Loucy (cell line): ENCODE results near the gene STAT5A.

Experiments used
- H2AFZ ChIP-seq: fragments of 200-600 bp; sonication (generic); 2 replicates; pipeline ENCODE4 v1.6.0; 2016; ENCODE audit warnings: antibody characterized with exemption, mild to moderate bottlenecking, low read length, moderate library complexity
- H3F3A ChIP-seq: fragments of 200-600 bp; 2 replicates; pipeline ENCODE4 v1.6.0; 2016; ENCODE audit warnings: antibody characterized with exemption, low read depth, mild to moderate bottlenecking
- H3K27me3 ChIP-seq: fragments of 200-600 bp; sonication (generic); 2 replicates; pipeline ENCODE4 v1.6.1; 2014; ENCODE audit warnings: low read length, mild to moderate bottlenecking; ENCODE audit not compliant: insufficient read depth, poor library complexity, severe bottlenecking
- H3K36me3 ChIP-seq: fragments of 200-600 bp; sonication (generic); 2 replicates; pipeline ENCODE4 v1.6.1; 2016; ENCODE audit warnings: low read length; ENCODE audit not compliant: insufficient read depth
- H3K4me1 ChIP-seq: fragments of 200-600 bp; sonication (generic); 2 replicates; pipeline ENCODE4 v1.5.1; 2014; ENCODE audit warnings: low read length, mild to moderate bottlenecking; ENCODE audit not compliant: insufficient read depth, poor library complexity, severe bottlenecking
- H3K4me2 ChIP-seq: fragments of 200-600 bp; sonication (generic); 2 replicates; pipeline ENCODE4 v1.6.0; 2014; ENCODE audit warnings: antibody characterized with exemption, low read length, low read depth, mild to moderate bottlenecking; ENCODE audit not compliant: poor library complexity, severe bottlenecking
- H3K4me3 ChIP-seq: fragments of 200-600 bp; sonication (generic); 2 replicates; pipeline ENCODE4 v1.5.1; 2014; ENCODE audit warnings: low read length, mild to moderate bottlenecking, mixed read lengths; ENCODE audit not compliant: poor library complexity, severe bottlenecking
- H3K79me2 ChIP-seq: fragments of 200-600 bp; sonication (generic); 2 replicates; pipeline ENCODE4 v1.6.1; 2014; ENCODE audit warnings: low read length; ENCODE audit not compliant: insufficient read depth
- H3K9ac ChIP-seq: fragments of 200-600 bp; sonication (generic); 2 replicates; pipeline ENCODE4 v1.6.0; 2014; ENCODE audit warnings: mild to moderate bottlenecking, low read depth, low read length, moderate library complexity; ENCODE audit not compliant: poor library complexity, severe bottlenecking
- H3K9me2 ChIP-seq: fragments of 200-600 bp; sonication (generic); replicated peaks from 2 replicates; pipeline ENCODE4 v1.6.1; 2016; ENCODE audit warnings: low read depth, low read length, mixed read lengths
- H3K9me3 ChIP-seq: fragments of 200-600 bp; sonication (generic); 2 replicates; pipeline ENCODE4 v1.6.1; 2014; ENCODE audit warnings: mild to moderate bottlenecking, antibody characterized with exemption, low read length, low read depth; ENCODE audit not compliant: insufficient read depth
- H4K20me1 ChIP-seq: fragments of 200-600 bp; sonication (generic); 2 replicates; pipeline ENCODE4 v1.6.0; 2014; ENCODE audit warnings: antibody characterized with exemption, low read length, mild to moderate bottlenecking; ENCODE audit not compliant: insufficient read depth, poor library complexity, severe bottlenecking
- EZH2phosphoT487 ChIP-seq: fragments of 200-600 bp; IDR thresholded peaks from 2 replicates; pipeline ENCODE4 v1.6.1; 2018; ENCODE audit warnings: antibody characterized with exemption, mild to moderate bottlenecking, moderate library complexity, borderline replicate concordance
- TF ChIP-seq, protein P1 (sequence below): fragments of 200-600 bp; sonication (generic); conservative IDR thresholded peaks from 2 replicates; pipeline ENCODE4 v1.5.1; 2014; ENCODE audit warnings: mild to moderate bottlenecking, antibody characterized with exemption, low read length

STAT5A gene

DNA sequence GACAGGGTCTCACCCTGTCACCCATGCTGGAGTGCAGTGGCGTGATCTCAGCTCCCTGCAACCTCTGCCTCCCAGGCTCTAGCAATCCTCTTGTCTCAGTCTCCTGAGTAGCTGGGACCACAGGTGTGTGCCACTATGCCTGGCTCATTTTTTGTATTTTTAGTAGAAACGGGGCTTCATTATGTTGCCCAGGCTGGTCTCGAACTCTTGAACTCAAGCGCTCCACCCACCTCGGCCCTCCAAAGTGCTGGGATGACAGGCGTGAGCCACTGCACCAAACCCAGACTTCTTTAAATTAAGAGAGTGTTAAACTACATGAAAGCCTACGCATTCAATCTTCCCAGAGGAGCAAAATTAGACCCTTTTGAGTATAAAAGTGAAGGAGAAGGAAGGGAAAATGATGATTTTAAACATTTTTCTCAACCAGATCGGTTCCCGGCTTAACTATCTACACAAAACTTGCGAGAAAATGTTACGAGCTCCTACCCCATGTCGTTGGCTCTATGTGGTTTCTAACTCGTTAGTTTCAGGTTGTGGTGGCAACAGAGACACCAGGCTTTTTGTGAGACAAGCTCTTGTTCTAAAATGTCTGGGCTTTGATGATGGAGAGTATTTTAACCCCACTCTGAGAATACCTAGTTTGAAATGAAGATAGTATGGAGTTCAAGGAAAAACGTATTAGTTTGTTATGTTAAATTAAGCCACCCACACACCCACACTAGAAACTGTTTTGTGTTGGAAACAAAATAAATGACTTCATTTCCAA, 38.4 kb upstream of the STAT5A start:
- peaks cover 37% of the 10 kb centered on the region for H3K4me1 ChIP-seq
- H3K9me3 ChIP-seq, result no peaks in the 10 kb centered on the region
- H3K36me3 ChIP-seq, result peaks cover 4% of the 10 kb centered on the region; the same call in 1 of the 2 replicates
- no peak overlapping the region for H2AFZ ChIP-seq
- H3K4me3 ChIP-seq, result peak overlapping the region; percentile 68
- TF ChIP-seq EZH2phosphoT487, result no peak
- TF ChIP-seq, protein P1, sequence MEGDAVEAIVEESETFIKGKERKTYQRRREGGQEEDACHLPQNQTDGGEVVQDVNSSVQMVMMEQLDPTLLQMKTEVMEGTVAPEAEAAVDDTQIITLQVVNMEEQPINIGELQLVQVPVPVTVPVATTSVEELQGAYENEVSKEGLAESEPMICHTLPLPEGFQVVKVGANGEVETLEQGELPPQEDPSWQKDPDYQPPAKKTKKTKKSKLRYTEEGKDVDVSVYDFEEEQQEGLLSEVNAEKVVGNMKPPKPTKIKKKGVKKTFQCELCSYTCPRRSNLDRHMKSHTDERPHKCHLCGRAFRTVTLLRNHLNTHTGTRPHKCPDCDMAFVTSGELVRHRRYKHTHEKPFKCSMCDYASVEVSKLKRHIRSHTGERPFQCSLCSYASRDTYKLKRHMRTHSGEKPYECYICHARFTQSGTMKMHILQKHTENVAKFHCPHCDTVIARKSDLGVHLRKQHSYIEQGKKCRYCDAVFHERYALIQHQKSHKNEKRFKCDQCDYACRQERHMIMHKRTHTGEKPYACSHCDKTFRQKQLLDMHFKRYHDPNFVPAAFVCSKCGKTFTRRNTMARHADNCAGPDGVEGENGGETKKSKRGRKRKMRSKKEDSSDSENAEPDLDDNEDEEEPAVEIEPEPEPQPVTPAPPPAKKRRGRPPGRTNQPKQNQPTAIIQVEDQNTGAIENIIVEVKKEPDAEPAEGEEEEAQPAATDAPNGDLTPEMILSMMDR, result no peak
- no peaks in the 10 kb centered on the region for H3K27me3 ChIP-seq
- H4K20me1 ChIP-seq, result peaks cover 50% of the 10 kb centered on the region
- peaks cover 7% of the 10 kb centered on the region; the same call in 1 of the 2 replicates for H3F3A ChIP-seq
- peak overlapping the region; percentile 71 for H3K9ac ChIP-seq
- no peaks in the 10 kb centered on the region for H3K9me2 ChIP-seq
- peaks cover 94% of the 10 kb centered on the region for H3K79me2 ChIP-seq
- H3K4me2 ChIP-seq, result peak overlapping the region; percentile 74

DNA sequence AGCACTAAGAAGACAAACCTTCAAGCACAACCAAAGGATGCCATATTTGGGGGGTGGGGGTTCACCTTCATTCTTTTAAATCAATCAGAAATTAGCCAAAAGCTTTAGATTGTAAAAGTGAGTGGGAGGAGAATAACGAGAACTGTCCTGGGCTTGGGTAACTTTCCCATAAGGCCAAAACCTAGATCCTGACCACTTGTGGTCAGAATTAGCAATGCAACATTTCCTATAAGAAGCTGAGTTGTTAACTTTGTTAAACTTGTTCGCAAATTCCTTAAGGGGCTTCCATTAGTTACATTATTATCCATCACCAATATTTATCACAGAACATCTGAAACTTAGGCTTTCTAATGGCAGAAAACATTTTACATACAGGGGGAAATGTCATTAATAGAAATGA, 37.2 kb upstream of the STAT5A start:
- Histone ChIP-seq H3K36me3 (peaks cover 4% of the 10 kb centered on the region; the same call in 1 of the 2 replicates), H3K9ac (no peak overlapping the region)
- TF ChIP-seq, protein P1, result peak; percentile 47
- TF ChIP-seq EZH2phosphoT487, result no peak

DNA sequence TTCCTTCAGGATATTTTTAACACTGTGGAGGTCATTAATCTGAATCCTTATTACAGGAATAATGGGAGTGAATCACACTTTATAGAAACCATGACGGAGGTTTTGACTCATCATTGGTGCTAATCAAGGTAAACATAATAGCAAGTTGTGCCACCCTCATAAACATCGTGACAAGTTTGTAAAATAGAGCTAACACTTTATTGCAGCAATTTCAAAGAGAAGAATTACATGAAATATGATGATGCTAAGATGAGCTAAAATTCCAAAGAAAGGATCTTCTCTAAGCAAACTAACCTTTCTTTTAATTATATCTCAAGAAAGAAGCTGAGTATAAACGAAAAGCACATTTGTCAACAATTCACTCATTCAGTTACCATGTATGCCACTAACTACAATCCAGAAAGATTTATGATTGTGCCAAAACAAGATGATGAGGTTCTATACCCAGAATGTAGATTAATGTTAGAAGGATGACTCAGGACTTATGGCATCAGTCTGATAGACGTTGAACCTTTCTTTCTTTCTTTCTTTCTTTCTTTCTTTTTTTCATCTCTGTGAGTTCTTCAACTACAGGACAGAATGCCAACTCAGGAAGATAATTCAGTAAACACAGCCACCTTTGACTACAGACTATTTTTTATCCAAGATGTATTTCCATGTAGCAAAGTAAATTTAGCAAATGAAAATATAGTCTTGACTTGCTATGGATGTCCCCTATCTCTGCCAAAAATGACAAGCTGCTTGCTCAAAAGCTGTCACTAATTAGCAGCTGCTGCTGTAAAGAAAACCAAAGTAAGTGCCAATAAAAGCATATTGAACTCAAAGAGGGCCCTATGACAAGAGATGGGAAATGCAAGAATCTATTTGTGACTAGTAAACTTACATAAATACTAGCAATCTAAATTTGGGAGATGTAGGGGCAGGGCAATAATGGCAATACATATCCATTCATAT, 35.4 kb upstream of the STAT5A start:
- no peak for TF ChIP-seq EZH2phosphoT487
- TF ChIP-seq, protein P1, result no peak
- Histone ChIP-seq H3F3A (peaks cover 6% of the 10 kb centered on the region; the same call in 1 of the 2 replicates), H3K4me2 (no peak overlapping the region), H2AFZ (no peak overlapping the region), H3K9ac (no peak overlapping the region), H3K4me3 (no peak overlapping the region), H3K9me3 (no peaks in the 10 kb centered on the region), H3K79me2 (peaks cover 90% of the 10 kb centered on the region), H3K4me1 (peaks cover 30% of the 10 kb centered on the region), H3K27me3 (no peaks in the 10 kb centered on the region), H3K9me2 (no peaks in the 10 kb centered on the region), H4K20me1 (peaks cover 57% of the 10 kb centered on the region), H3K36me3 (no peaks in the 10 kb centered on the region)

More for the DNA sequence above, 37.2 kb upstream of the STAT5A start:
- Histone ChIP-seq H3K9me2 (no peaks in the 10 kb centered on the region), H2AFZ (no peak overlapping the region), H3K4me1 (peaks cover 37% of the 10 kb centered on the region), H3K27me3 (no peaks in the 10 kb centered on the region), H3K9me3 (no peaks in the 10 kb centered on the region), H3F3A (peaks cover 7% of the 10 kb centered on the region; the same call in 1 of the 2 replicates), H4K20me1 (peaks cover 53% of the 10 kb centered on the region), H3K79me2 (peaks cover 94% of the 10 kb centered on the region), H3K4me2 (peak overlapping the region; percentile 6), H3K4me3 (no peak overlapping the region)
